Thyroid gland (tissue), 4 donors: ENCODE data around the gene ISM1.

Source experiments
- CTCF ChIP-seq, 6 experiments: fragments of 200-600 bp in 3 of 6; fragments of 450-650 bp in 3 of 6; sonication (generic) in 3 of 6; IDR thresholded peaks; one replicate each; pipeline ENCODE4 v1.5.1; 2016 to 2019; ENCODE audit warnings: antibody characterized with exemption in 6 of 6, mild to moderate bottlenecking in 2 of 6, inconsistent platforms in 1 of 6, moderate library complexity in 1 of 6
- POLR2A ChIP-seq, 2 donors: fragments of 450-650 bp; IDR thresholded peaks; one replicate each; pipeline ENCODE4 v1.6.1; 2017; ENCODE audit warnings: antibody characterized with exemption in 2 of 2, mild to moderate bottlenecking in 2 of 2, moderate library complexity in 1 of 2

GRCh38 chr20:13317439-13317838 lies 96.4 kb downstream of the ISM1 start:
- TF ChIP-seq CTCF (IDR thresholded peaks at IDR 0.05): no peak
- no peak for TF ChIP-seq POLR2A (IDR thresholded peaks at IDR 0.05)
